Chondrocyte (in vitro differentiated cells): ENCODE data around the gene DDRGK1. TPM values are rescaled to one million over a fixed set of nuclear protein-coding genes. Genes with fewer than 3 reads are reported as not detected.

Source experiments
- DNase-seq: peaks from one replicate; pipeline ENCODE4 v3.0.0; 2021; ENCODE audit warnings: mixed read lengths, low spot score
- H3K27ac Mint-ChIP-seq: one replicate; pipeline ENCODE4 v1.8.0; 2021; ENCODE audit warnings: mild to moderate bottlenecking, moderate library complexity, mixed read lengths; ENCODE audit not compliant: unreplicated experiment
- H3K27me3 Mint-ChIP-seq: 2 replicates; pipeline ENCODE4 v1.8.0; 2021; ENCODE audit warnings: low read depth, mixed read lengths
- H3K36me3 Mint-ChIP-seq: 2 replicates; pipeline ENCODE4 v1.8.0; 2021; ENCODE audit warnings: low read depth, mixed read lengths
- H3K4me1 Mint-ChIP-seq: 2 replicates; pipeline ENCODE4 v1.8.0; 2021; ENCODE audit warnings: low read depth, mild to moderate bottlenecking, mixed read lengths
- H3K4me3 Mint-ChIP-seq: one replicate; pipeline ENCODE4 v1.8.0; 2021; ENCODE audit warnings: mild to moderate bottlenecking, moderate library complexity, mixed read lengths; ENCODE audit not compliant: unreplicated experiment
- H3K9me3 Mint-ChIP-seq: 2 replicates; pipeline ENCODE4 v1.8.0; 2021; ENCODE audit warnings: low read depth, mixed read lengths
- total RNA-seq: library from RNA; stranded (reverse); gene quantifications from 3 replicates; pipeline ENCODE4 v1.2.1, GENCODE V29; 2021
- TF ChIP-seq, protein P1 (sequence below): fragments of 200-600 bp; sonication (generic); IDR thresholded peaks from 2 replicates; pipeline ENCODE4 v1.5.0; 2021; ENCODE audit warnings: antibody characterized with exemption, mild to moderate bottlenecking, moderate library complexity

The DDRGK1 gene
- total RNA-seq, 1 donor from 2014 or later, result 62.6 TPM

GRCh38 chr20:3167738-3168078 lies 36.8 kb downstream of the DDRGK1 start:
- TF ChIP-seq, protein P1, sequence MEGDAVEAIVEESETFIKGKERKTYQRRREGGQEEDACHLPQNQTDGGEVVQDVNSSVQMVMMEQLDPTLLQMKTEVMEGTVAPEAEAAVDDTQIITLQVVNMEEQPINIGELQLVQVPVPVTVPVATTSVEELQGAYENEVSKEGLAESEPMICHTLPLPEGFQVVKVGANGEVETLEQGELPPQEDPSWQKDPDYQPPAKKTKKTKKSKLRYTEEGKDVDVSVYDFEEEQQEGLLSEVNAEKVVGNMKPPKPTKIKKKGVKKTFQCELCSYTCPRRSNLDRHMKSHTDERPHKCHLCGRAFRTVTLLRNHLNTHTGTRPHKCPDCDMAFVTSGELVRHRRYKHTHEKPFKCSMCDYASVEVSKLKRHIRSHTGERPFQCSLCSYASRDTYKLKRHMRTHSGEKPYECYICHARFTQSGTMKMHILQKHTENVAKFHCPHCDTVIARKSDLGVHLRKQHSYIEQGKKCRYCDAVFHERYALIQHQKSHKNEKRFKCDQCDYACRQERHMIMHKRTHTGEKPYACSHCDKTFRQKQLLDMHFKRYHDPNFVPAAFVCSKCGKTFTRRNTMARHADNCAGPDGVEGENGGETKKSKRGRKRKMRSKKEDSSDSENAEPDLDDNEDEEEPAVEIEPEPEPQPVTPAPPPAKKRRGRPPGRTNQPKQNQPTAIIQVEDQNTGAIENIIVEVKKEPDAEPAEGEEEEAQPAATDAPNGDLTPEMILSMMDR, result no peak
- H3K36me3 Mint-ChIP-seq, result no peaks in the 10 kb centered on the region
- H3K4me1 Mint-ChIP-seq, result peaks cover 6% of the 10 kb centered on the region
- no peaks in the 10 kb centered on the region for H3K9me3 Mint-ChIP-seq
- no peak overlapping the region for H3K27ac Mint-ChIP-seq
- H3K27me3 Mint-ChIP-seq, result no peaks in the 10 kb centered on the region
- DNase-seq, result no peak
- H3K4me3 Mint-ChIP-seq, result no peak overlapping the region

DNA sequence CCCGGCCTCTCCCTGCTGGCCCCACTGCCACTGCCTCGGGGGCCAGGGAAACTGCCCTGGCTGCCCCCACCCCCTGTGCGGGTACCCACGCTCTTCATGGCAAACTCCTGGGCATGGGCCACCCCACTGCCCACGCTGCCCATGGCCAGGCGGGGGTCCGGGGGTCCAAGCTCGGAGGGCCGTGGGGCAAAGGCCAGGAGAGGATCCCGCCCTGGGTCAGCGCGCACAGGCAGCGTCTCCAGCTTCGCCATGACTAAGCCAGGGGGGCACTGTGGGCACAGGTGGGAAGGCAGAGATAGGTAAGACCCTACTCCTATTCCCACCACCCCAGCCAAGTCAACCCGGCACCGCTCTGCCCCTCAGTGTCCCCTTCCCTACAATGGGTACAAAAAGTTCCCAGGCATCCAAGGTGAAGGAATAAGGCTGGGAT lies 37.6 kb downstream of the DDRGK1 start:
- Mint-ChIP-seq H3K36me3 (no peaks in the 10 kb centered on the region), H3K4me1 (no peaks in the 10 kb centered on the region), H3K27ac (no peak overlapping the region), H3K27me3 (no peaks in the 10 kb centered on the region), H3K4me3 (no peak overlapping the region), H3K9me3 (no peaks in the 10 kb centered on the region)
- TF ChIP-seq, protein P1, result no peak
- no peak for DNase-seq

DNA sequence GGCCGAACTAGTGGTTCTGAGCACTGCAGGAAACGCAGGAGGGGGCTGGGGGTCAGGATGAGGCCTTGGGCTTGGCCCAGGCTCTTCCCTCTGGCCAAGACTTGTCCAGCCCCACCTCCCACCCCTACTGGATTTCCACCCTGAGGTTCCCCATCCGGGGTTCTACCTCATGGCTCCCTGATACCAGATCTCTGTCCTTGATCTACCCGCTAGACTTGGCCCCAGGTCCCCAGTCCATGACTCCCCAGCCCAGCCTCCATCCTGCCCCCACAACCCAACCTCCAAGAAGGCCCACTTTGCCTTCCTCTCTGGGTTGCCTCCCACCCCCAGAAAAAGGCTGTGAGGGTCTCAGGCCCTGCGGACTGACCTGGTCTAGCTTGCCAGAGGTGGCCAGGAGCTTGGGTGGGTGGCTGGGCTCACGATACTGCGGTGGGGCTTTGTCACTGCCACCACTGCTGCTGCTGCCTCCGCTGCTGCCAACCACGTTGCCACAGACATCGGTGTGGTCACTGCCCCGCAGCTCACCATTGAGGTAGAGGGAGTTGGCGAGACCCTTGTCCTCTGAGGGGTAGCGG lies 38.1 kb downstream of the DDRGK1 start:
- Mint-ChIP-seq H3K27me3 (no peaks in the 10 kb centered on the region), H3K4me1 (no peaks in the 10 kb centered on the region), H3K9me3 (no peaks in the 10 kb centered on the region), H3K27ac (no peak overlapping the region), H3K36me3 (no peaks in the 10 kb centered on the region), H3K4me3 (no peak overlapping the region)
- no peak for DNase-seq
- TF ChIP-seq, protein P1, result no peak

DNA sequence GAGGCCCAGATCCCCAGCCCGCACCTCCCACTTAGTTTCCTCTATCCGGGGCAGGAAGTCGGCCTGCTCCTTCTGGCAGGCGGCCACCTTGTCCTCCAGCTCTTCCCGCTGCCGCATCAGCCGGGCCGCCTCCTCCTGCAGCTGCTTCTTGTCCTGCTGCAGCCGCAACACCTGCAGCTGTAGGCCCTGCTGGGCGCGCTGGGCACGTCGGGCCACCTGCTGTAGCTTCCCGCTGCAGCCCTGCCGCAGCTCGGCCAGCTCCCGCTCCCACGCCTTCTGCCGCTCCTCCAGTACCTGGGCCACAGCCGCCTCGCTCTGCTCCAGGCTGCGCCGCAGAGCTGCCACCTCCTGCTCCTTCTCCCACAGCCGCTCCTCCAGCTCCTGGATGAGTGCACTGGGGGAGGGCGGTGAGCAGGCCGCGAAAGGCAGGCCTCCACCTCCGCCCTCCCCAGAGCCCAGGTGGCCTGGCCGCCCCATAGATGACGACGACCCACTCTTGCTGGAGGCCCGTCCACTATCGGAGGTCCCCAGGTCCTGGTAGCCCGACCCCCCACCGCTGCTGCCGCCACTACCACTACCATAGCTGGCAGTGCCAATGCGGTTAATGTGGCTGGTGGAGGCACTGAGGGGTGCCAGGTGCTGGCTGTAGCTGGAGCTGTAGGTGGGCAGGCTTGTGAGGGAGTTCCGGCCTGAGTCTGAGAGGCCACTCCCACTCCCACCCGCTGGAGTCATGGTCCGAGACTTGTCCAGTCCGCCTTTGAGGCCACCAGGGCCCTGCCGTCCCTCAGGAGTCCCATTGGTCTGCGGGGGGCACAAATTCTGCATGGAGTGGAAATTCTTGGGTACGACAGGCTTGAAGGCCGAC lies 38.8 kb downstream of the DDRGK1 start:
- no peaks in the 10 kb centered on the region for H3K9me3 Mint-ChIP-seq
- no peak overlapping the region for H3K4me3 Mint-ChIP-seq
- DNase-seq, result no peak
- H3K4me1 Mint-ChIP-seq, result no peaks in the 10 kb centered on the region
- H3K27me3 Mint-ChIP-seq, result no peaks in the 10 kb centered on the region
- no peaks in the 10 kb centered on the region for H3K36me3 Mint-ChIP-seq
- TF ChIP-seq, protein P1, result no peak
- H3K27ac Mint-ChIP-seq, result no peak overlapping the region

DNA sequence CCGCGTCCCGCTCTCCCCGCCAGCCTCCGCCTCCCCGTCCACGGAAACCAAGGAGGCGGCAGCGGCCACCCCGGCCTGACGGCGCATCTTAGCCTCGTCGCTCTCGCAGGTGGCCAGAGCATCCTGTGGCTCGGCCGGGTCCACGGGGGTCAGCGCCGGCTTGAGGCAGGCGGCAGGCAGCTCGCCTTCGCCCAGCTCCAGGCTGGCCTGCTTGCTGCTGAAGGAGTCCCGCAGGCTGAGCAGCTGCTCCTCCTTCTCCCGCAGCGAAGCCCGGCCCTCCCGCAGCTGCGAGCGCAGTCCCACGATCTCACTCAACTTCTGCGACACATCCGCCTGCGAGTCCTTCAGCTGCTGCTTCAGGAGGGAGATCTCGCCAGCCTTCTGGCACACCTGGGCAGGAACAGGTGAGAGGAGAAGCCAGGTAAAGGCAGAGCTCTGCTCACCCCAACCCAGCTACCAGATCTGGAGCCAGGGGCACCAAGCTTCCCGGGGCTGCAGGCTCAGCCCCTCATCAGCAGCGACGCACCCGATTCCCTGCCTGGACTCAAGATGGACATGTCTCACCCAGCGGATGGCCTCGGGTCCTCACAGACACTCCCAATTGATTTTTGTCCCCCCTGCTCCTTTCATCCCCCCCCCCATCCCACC lies 39.6 kb downstream of the DDRGK1 start:
- Mint-ChIP-seq H3K36me3 (no peaks in the 10 kb centered on the region), H3K27ac (no peak overlapping the region), H3K9me3 (no peaks in the 10 kb centered on the region)

More for the DNA sequence above, 39.6 kb downstream of the DDRGK1 start:
- no peak overlapping the region for H3K4me3 Mint-ChIP-seq
- no peak for DNase-seq
- H3K27me3 Mint-ChIP-seq, result no peaks in the 10 kb centered on the region
- peaks cover 2% of the 10 kb centered on the region for H3K4me1 Mint-ChIP-seq
- TF ChIP-seq, protein P1, result no peak
